Hippocampal formation (tissue), 2 donors: ENCODE measurements around the gene HOXC9.
"Not testable (repeated sequence)": the region's sequence is repeated elsewhere in the genome, so short reads cannot be mapped to it uniquely, and the experiment has no call there.

ENCODE experiments used
- DNase-seq, 2 donors: peaks; one replicate each; lab custom pipeline; 2025; lab: John Stamatoyannopoulos, UW

HOXC9 gene

GRCh38 chr12:54040148-54040494 lies 40.2 kb downstream of the HOXC9 start:
- DNase-seq = no peak

- no peak for DNase-seq
Measured at GRCh38 chr12:54040648-54041047, 40.7 kb downstream of the HOXC9 start.

- no peak for DNase-seq
Measured at GRCh38 chr12:54041097-54041690, 41.2 kb downstream of the HOXC9 start.

DNA sequence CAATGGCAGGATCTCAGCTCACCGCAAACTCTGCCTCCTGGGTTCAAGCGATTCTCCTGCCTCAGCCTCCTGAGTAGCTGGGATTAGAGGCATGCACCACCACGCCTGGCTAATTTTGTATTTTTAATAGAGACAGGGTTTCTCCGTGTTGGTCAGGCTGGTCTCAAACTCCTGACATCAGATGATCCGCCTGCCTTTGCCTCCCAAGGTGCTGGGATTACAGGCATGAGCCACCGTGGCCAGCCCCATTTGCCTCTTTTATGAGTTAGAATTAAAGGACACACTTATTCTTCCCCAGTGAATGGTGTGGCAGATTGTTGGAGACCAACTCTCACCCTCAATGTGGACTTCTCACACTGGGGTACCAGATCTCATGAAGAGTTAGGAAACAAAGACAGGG lies 42.1 kb downstream of the HOXC9 start:
- DNase-seq = not testable (repeated sequence)

DNA sequence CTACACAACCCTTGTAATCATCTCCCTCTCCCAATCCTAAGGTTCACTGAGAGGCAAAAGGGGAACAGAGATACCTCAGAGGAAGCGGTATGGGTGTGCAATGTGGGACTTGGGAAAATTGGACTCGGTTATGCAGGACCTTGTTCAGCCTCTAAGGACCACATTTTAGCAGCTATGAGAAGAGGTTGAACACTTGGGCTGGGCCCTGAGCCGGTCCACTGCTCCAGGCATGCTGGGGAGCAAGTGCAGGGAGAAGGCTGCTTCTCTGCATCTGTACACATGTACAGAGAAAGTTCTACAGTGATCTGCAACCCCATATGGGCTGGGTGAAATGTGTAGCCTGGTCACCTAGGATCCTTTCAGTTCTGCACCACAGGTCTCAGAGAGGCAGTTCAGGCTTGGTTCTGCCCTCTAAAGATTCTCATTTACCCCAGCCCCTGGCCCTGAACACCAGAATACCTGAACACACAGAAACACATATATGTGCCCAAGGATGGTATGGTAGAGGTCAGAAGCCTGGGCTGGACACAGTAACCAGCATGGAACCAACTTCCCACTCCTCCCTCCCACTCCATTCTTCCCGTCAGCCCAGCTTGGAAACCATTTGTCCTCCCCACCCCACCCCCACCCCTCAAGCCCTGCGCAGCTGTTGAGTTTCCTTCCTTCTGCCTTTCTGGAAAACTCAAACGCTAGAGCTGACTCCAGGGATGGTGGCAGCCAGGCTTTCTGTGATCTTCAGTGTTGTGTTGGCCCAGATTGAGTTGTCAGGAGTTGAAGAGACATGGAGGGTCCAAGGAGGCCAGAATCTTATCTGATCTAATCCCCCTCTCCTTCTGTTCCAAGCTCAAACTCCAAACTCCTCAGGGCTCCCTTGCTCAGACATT lies 43.3 kb downstream of the HOXC9 start:
- DNase-seq = no peak

DNA sequence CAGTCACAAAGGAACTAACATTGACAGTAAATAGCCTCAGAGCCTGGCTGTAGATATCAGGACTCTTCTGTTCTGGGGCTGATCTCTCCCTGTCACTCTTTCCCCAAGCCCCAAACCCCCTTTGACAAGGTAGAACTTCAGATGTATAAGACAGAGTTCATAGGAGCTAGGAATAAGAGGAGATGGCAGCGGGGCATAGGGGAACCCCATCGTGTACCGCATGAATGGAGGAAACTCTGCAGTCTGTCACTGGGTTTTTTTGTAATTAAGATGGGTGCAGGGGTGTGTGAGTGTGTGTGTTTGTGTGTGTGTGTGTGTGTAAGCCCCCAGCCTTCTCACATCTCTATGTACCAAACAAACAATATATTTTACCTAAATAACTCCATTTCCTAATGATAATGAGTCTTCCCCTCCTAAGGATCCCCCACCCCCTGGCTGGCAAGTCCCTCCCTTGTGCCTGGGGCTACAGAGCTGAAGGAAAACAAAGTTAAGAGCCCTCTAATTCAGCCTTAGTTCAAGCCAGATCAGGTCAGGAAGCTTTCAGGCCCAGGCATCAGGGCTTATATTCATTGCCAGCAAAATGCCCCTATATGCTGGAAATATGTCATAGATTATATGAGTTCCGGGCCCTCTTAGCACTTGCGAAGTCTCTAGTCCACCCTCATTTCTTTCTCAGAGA lies 44.6 kb downstream of the HOXC9 start:
- no peak for DNase-seq

GRCh38 chr12:54045401-54045800 lies 45.4 kb downstream of the HOXC9 start:
- no peak for DNase-seq

DNA sequence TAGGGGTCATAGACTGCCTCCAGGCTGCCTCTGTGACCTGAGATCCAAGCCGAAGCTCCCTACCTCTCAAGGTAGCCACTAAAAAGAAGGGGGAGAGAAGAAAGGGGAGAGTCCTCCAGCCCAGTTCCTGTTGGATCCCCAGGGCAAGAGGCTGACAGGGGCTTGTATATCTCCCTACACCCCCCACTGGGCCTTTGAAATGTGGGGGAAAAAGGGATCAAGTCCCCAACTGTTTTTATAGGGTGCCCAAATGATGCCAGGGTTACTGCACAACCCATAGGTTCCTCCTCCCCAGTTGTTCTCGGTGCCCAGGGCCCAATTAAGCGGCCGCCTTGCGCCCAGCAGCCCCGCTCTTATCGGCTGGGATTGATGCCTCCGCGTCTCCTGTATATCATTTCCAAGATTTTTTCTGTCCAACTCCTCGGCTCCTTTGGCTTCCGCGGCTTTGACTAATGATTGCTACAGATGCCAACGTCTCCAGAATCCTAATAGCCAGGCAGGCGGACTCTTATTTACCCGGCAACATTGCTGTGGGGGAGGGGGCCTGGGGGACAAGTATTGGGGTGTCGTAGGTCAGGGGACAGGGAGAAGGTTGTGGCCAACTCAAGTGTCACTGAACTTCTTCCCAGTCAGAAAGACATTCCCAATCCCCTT lies 46.0 kb downstream of the HOXC9 start:
- no peak for DNase-seq

DNA sequence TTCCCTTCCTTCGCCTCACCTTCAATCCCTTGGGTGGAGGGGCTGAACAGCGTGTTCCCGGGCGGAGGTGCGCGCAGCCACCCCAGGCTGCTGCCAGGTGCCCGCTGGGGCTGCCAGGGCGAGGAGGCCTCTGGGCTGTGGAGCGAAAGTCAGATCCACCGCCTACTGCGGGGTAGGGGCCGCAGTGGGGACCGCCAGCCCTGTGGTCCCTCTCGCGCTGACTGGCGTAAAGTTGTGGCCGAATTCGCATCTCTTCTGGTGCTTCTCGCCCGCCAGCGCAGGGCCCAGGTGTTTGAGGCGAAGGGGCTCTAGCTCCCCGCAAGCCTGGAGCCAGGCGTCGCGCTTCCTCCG lies 46.8 kb downstream of the HOXC9 start:
- no peak for DNase-seq

DNA sequence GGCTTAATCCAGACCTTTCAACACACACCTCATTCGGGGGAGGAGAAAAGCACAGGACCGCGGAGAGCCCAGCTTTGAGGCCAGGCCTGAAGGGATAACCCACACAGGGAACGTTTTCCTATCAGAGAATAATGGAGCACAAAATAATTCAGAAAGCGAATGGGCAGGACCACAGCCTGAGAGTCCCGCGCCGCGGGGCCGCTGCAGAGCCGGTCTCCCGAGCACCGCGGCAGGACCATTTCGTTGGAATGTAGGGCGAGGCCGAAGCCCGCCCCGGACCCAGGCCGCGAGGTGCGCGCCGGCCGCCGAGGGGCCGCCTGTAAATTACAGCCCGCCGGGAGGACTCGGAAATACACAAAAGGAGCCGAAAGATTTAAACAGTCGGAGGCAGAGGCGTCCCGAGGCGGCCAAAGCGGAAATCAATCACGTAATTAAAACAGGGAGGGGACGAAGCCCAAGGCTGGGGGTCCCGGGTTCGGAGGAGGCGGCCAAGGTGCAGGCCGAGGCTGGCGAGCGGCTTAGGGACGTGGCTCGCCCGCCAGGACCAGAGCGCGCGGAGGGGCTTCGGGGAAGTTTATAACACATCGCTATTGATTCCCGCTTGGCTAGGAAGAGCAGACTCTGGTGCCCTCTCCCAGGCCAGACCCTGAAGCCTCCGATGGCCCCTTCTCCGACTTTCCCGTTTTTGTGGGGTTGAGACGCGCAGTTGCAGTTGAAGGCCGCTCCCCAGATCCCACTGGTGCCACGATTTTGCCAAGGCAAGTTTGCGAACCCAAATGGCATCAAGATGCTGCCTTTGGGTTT lies 47.4 kb downstream of the HOXC9 start:
- no peak for DNase-seq

GRCh38 chr12:54047964-54048303 lies 48.0 kb downstream of the HOXC9 start:
- no peak for DNase-seq

DNA sequence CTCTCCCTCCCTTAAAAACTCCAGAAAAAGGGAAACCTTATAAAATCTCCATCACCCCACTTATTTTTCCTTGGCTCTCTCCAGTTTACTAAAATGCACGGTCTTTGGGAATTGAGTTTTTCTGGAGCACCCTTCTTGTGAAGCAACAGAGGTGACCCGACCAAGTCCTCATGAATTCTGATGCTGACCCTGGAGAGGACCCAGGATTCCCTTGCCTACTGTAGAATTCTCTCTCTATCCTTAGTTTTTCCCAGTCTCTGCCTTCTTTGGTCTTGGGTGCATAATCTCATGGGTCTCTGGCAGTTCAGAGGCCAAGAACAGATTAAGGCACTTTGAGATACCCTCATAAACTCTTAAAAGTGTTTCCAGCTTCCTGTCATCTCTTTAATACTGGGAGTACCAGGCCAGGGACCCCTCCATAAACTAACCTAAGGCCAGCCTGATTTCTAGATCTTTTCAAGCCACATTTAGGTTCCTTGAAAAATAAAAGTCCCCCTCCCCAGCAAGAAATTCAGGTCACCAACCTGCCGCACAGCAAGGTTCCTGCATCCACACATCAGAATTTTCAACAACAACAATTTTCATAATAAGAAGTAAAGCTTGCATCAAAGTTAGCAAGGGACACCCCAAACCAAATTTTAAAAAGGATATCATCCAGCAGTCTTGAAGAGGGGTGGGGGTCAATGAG lies 48.6 kb downstream of the HOXC9 start:
- no peak for DNase-seq

GRCh38 chr12:54049108-54049507 lies 49.1 kb downstream of the HOXC9 start:
- DNase-seq = no peak

DNA sequence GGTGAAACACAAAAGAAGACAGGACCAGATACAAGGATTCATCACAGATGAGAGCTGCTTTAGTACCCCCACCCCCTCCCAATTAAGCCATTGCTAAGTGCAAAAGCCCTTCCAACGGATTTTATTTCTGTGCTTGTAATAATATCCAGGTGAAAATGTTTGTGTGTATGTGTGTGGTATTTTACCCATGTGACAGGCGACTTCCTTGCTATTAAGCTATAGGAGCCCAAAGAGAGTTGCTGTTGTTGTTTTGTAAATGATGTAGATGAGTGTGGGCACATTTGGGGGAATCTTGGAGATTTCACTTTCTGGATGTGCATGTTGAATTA lies 50.5 kb downstream of the HOXC9 start:
- no peak for DNase-seq

GRCh38 chr12:54051026-54051842 lies 51.3 kb downstream of the HOXC9 start:
- no peak for DNase-seq

DNA sequence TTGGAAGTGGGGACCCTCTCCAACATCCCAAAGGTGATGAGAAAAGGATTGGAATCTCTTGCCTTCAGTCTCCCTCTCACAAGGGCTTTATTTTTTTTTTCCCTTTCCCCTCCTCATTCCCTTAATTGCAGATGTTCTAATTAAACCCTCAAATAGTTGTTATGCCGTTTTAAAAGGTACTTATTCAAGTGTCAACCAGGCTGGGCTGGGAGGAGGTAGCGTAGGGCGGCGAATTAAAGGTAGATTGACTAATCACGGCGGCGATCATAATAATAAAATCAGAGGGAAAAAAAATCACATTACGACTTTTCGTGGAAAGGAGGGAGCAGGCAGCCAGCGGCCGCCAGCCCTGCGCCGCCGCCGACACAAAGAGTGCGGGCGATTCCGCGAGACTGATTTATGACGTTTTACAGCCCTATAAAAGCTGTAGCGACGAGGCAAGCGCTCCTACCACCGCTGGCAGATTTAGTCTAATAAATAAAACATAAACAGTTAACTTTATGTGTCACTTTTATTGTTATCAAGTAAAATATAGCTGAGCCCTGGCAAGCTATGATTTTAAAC lies 52.0 kb downstream of the HOXC9 start:
- no peak for DNase-seq

- no peak for DNase-seq
Measured at GRCh38 chr12:54052438-54053002, 52.6 kb downstream of the HOXC9 start.
